Right lobe of liver (tissue), 4 donors: ENCODE data around the gene ERICH6.

ENCODE experiments used
- CTCF ChIP-seq, 4 donors: fragments of 200-600 bp in 3 of 4; fragments of 450-650 bp in 1 of 4; IDR thresholded peaks; one replicate each; pipeline versions ENCODE4 v1.5.1 to v1.8.0; 2016 to 2022; ENCODE audit warnings: antibody characterized with exemption in 4 of 4, mild to moderate bottlenecking in 2 of 4
- POLR2A ChIP-seq: fragments of 450-650 bp; IDR thresholded peaks from one replicate; pipeline ENCODE4 v1.6.1; 2017; ENCODE audit warnings: antibody characterized with exemption, mild to moderate bottlenecking
- donor health status: DM: no; HTN: no; CAD: no.
- donor health status: DM: no; HTN: no; CAD: no.
- donor health status: DM: no; HTN: yes; CAD: no.

DNA sequence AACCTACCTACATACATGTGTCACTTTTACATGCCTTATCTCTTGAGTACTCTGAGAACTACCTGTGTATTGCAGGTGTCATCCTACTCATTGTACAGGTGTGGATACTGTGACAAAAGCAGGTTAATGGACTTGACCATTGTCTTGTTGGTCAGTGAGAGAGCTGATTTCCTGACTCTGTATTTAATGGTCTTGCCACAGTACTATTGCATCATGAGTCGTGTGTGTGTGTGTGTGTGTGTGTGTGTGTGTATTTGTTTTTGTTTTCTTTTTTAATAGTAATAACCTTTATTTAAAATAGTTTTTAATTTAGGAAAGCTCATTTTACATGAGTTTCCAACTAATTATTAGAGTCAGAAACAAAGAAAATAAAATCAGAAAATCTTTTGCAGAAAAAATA lies 92.9 kb downstream of the ERICH6 start:
- no peak for TF ChIP-seq CTCF (IDR thresholded peaks at IDR 0.05)
- TF ChIP-seq POLR2A = no peak
